HS-27A (cell line): ENCODE data around the gene UNC119.
"Not testable (repeated sequence)": the region's sequence is repeated elsewhere in the genome, so short reads cannot be mapped to it uniquely, and the experiment has no call there.

Experiments
- DNase-seq: peaks from one replicate; pipeline ENCODE4 v3.0.0-alpha.2; 2012; ENCODE audit warnings: low read depth, missing footprints

UNC119 gene

DNA sequence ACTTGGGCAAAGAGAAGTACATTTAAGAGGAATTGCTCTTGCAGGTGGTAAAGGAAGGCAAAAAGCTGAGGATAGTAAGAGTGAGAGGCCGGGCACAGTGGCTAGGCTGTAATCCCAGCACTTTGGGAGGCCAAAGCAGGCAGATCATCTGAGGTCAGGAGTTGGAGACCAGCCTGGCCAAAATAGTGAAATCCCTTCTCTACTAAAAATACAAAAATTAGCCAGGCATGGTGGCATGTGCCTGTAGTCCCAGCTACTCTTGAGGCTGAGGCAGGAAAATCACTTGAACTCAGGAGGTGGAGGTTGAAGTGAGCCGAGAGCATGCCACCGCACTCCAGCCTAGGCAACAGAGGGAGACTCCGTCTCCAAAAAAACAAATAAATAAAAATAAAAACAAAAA lies 30.1 kb downstream of the UNC119 start:
- not testable (repeated sequence) for DNase-seq

GRCh38 chr17:28521311-28522085 lies 30.9 kb downstream of the UNC119 start:
- DNase-seq = no peak

DNA sequence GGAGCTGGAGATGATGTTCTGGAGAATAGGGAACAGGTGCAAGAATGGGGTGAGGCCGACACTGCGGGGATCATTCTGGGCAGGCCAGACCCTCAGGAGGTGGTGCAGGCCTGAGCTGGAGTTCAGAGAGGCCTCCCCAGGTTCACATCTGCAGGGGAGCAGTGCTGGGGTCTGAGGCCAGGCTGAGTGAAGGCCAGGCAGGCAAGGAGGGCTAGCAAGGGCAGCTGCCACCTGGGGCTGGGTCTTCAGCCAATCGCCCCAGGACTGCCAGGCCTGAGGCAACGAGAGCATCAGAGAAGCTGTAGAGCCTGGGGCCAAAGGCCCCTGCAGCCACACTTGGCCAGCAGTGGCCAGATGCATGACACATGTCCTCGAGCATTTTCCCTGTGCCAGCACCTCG lies 31.7 kb downstream of the UNC119 start:
- DNase-seq = no peak

- no peak for DNase-seq
These were observed 33.2 kb downstream of the UNC119 start for GRCh38 chr17:28519236-28519635.

GRCh38 chr17:28518578-28518977 lies 33.8 kb downstream of the UNC119 start:
- DNase-seq = no peak

GRCh38 chr17:28518132-28518531 lies 34.3 kb downstream of the UNC119 start:
- DNase-seq = no peak

GRCh38 chr17:28515518-28515917 lies 36.9 kb downstream of the UNC119 start:
- no peak for DNase-seq

- no peak for DNase-seq
These were observed 37.8 kb downstream of the UNC119 start for GRCh38 chr17:28514561-28515002.

DNA sequence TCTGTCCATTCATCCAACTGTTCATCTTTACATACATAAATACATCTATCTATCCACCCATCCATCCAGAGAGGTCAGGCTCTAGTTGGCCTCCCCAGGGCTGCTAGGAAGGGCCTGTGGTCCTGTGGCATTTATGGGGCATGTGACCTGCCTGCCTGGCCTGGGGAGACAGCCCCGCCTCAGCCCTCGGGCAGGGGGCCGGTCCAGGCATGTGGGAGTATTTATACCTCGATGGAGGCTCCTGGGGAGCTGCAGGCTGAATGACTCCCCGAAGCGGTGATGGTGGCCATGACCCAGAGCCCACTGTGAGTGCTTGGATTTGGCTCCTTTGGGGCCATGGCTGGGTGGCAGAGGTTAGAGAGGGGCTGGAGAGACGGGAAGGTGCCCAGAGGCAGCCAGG lies 38.9 kb downstream of the UNC119 start:
- no peak for DNase-seq

- DNase-seq = no peak
These were observed 40.5 kb downstream of the UNC119 start for GRCh38 chr17:28511858-28512461.

GRCh38 chr17:28509789-28510188 lies 42.6 kb downstream of the UNC119 start:
- DNase-seq = no peak

DNA sequence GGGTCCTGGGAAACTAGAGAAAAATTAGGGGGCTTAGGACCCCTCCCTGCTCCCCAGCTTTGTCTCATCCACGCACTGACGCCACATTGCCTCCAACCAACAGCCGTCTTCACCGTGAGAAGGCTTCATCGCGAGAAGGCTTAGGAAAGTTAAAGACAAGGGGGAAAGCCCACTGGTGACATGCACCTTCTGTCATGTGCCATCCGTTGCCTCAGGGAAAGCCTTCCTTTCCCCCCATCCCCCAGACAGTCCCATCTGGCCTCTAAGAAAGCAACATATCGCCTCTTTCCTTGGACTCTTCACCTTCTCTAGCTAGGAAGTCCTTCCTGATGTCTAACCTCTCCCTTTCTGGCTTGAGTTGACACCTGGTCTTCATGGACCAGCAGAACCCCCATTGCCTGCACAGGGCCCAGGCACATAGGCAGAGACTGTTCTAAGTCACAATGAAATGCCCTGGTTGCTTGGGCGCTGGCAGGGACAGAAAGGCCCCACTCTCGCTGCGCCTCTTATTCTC lies 44.2 kb downstream of the UNC119 start:
- DNase-seq = no peak

DNA sequence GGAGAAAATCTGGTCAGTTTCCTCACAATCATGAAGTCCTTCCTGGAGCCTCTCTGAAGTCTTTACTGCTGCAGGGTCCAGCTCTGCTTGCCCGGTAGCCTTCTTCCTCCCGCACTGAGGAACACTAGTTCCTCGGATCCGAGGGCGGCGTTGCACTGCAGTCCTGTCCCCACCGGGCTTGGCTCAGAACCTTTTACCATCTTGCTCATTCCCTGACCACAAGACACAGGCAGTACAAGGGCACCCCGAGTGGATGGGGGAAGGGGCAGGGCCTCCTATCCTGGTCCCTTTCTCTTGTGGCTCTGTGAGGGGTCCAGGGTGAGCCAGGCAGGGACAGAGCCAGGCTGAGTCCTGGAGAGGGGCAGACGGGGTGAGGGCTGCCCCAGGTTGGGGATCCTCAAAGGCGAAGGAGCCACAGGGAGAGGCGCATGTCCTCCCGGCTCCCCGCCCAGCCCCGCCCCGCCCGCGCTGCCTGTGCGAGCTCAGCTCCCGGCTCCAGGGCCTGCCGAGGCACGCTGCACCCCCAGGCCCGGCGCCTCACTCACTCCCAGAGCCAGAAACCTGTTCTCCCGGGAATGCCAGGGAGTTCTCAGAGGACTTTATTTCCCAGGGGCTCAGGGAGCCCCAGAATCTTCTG lies 44.7 kb downstream of the UNC119 start:
- no peak for DNase-seq

DNA sequence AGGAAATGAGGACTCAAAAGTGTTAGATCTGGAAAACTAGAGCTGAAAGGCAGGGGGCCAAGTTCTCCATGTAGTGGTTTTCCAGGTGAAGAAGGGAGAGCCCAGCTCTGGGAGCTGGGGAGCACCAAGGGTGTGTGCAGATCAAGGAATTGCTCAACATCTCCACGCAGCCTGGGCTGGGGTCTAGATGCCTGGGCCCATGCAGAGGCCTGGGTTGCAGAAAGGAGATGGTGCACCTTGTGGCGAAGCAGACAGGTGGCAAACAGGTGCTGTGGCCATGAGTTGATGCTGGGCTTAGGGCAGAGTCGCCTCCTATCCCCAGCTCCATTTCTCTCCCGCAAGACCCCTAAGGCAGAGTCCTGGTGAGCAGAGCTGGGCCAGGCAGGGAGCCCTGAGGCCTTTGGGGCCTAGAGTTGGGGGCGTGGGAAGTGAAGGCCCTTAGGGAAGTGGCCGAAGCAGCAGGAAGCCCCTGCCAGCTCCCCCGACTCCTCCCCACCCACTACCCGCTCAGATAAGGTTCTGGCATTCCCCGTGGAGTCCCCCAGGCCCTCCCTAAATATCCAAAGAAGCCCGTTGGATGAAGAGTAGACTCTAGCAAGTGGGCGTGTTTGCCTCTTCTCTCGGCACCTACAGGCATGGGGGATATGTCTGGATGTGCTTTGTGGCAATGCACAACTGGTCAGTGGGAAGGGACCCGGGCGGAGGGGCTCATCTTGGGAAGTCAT lies 45.5 kb downstream of the UNC119 start:
- DNase-seq = no peak

DNA sequence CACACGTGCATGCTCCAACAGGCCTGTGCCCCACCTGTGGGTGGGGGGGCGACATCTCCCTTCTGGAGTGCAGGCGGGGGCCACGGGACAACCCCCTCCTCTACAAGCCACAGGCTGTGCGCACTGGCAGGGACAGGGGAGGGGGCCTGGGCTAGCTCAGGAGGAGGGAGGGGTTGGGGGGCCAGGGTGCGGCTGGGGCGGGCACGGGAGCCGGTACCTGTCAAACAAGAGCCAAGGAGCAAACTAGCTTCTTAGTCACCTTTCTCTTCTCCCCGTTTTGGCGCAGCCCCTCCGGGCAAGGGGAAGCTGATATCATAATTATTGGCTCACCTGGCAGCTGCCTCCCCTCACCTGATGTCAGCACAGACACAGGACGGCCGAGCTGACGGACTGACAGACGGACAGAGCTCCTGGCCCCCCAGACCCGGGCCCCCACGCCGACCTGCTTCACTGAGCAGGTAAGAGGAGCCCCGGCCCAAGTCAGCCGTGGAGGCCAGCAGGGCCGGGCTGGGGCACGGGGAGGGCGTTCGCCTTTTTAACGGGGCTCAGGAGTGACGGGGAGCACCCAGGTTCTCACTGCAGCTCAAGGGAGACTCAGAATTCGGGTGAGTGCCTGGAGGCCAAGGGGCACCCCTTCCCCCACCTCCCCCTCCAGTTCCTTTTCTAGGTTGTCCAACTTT lies 46.3 kb downstream of the UNC119 start, which contains the start of gene FOXN1:
TSS of gene FOXN1 (plus strand) at position 363 of the 680 bp plus-strand sequence. CDS start 17,622 bp downstream, outside the sequence.
- DNase-seq = no peak

DNA sequence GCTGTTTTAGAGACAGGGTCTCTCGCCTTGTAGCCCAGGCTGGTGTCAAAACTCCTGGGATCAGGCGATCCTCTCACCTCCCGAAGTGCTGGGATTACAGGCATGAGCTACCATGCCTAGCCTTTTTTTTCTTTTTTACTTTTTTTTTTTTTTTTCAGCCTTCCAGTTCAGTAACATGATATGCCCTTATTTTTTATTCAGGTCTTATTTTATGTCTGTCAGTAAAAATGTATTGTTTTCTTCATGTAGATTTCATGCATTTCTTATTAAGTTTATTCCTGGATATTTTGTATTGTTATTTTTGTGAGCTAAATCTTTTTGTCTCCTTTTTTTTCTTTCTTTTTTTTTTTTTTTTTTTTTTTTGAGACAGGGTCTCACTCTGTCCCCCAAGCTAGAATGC lies 49.0 kb downstream of the UNC119 start:
- DNase-seq = no peak

DNA sequence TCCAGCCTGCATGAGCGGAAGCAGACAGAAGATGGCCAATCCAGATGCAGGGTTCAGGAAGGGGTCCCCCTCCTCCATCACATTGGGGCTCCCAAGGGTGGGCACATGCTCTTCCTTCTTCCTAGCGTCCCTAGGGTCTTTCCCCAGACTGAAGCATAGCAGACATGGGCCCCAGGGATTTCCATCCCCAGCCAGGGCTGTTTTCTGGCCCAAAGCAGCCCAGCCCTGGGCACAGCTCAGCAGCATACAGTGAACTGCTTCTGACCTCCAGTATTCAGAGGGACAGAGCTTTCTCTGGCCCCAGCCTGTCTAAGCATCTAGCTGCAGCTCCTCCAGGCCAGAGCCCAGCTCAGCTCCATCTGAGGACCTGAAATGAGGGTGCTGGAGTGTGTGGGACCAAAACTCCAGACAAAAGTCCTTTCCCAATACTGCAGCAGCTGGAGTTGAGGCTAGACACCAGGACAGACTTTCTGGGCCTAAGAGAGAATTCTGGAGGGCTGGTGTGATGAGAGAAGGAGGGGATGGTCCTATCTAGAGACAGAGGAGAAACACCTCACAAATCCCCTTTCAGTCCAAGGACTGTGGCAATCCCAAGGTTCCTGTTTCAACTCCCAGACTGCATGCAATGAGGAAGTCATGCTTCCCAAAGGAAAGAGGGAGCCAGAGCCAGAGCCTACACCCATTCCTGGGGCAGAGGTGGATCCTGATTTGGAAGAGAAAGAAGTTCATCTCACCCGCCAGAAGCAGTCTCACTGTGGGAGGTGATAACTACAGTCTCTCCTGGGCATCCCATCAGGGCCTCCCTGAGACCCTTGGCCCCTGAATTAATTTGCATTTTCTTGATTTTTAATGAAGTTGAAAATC lies 50.8 kb downstream of the UNC119 start:
- no peak for DNase-seq

DNA sequence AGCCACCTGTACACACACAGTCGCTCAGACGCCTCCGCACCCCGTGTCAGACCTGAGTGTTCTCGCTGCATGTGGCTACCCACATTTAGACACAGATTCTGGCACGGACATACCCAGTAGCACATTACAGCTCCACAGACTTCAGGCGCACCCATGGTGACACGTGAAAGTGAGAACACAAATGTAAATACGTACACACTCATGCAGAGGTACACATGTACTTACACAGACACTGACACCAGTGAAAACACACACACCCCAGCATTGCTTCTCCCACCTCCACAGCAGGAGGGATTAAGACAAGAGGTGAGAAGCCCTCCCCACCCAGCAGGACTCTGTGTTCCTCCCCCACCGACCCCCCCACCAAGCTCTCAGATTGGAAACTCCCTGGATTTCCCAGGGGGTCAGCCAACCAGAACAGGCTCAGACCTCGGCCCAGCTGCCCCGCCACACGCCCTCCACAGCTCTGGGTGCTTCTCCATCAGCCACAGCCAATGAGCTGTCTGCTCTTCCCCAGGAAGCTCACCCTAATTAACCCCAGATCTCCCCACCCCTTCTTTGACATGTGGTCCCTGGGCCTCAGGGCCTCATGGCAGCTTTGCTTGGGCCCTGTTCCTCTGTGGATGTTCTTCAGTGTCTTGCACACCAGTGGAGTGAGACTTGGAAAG lies 51.6 kb downstream of the UNC119 start:
- no peak for DNase-seq

DNA sequence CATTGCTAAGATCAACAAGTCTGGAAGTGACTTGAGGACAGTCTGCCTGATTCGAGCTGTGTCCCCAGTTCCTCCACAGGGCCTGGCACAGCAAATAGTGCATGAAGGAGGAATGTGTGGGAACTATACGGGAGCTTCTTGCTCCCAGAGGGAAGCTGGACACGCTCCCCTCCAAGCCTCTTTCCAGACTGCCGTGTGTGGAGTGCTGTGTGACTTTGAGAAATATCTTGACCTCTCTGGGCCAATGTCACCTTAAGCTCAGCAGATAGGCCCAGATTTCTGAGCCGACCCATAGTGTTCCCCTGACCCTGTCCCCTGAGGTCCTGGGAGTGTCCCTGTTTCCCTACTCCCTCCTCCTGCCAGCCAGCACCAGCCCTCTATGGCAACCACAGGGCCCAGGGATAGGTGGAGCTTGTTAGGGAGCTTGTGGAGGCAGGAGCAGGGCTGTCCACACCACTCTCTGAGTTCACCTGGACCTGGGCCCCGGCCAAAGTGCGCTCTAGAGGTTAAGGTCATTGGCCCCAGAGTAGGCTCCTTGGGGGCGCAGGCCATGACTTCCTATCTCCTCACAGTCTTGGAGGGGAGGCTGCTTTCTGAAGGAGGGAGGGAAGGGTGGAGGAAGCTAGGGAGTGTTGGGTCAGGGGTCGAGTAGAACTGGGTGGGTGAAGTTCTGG lies 52.6 kb downstream of the UNC119 start:
- no peak for DNase-seq

GRCh38 chr17:28499364-28499664 lies 53.1 kb downstream of the UNC119 start:
- DNase-seq = no peak
